ENCODE results near the gene DENND4A.

Gene DENND4A

GRCh38 chr15:65650312-65651041 is 141.6 kb downstream of the DENND4A start:
- H3K27me3 ChIP-seq (replicated peaks; ENCODE audit: control insufficient read depth, insufficient read depth, low read length), result no peaks in the 10 kb centered on the region
- H3K36me3 ChIP-seq (ENCODE audit: control insufficient read depth, insufficient read depth, low read length), result peaks cover 16% of the 10 kb centered on the region
- H3K4me3 ChIP-seq (replicated peaks; ENCODE audit: low read depth, low read length), result no peak overlapping the region
- TF ChIP-seq, protein P1, sequence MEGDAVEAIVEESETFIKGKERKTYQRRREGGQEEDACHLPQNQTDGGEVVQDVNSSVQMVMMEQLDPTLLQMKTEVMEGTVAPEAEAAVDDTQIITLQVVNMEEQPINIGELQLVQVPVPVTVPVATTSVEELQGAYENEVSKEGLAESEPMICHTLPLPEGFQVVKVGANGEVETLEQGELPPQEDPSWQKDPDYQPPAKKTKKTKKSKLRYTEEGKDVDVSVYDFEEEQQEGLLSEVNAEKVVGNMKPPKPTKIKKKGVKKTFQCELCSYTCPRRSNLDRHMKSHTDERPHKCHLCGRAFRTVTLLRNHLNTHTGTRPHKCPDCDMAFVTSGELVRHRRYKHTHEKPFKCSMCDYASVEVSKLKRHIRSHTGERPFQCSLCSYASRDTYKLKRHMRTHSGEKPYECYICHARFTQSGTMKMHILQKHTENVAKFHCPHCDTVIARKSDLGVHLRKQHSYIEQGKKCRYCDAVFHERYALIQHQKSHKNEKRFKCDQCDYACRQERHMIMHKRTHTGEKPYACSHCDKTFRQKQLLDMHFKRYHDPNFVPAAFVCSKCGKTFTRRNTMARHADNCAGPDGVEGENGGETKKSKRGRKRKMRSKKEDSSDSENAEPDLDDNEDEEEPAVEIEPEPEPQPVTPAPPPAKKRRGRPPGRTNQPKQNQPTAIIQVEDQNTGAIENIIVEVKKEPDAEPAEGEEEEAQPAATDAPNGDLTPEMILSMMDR (IDR thresholded peaks at IDR 0.05; ENCODE audit: insufficient read depth, low read length, poor library complexity, severe bottlenecking), result no peak
- no peak for DNase-seq (ENCODE audit: extremely low read depth, insufficient read length)

DNA sequence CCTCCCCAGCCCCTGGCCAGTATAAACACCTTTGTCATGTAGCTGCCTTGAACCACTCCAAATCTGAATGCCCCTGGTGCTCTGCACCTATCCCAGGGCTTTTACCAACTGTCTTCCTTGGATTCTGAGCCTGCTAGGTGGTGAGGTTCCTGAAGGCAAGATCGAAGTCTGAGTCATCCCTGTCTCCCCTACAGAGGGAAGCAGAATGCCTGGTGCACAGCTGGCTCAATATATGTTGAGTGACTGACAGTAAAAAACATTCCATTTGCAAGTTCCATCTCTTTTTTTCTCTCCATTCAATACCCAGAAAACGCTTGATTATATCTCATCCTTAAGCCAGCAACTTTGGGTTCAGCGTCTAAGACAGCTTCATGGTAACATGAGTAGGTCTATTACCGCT is 145.6 kb downstream of the DENND4A start:
- no peak overlapping the region for H3K4me3 ChIP-seq (replicated peaks; ENCODE audit: low read depth, low read length)
- TF ChIP-seq, protein P1 (IDR thresholded peaks at IDR 0.05; ENCODE audit: insufficient read depth, low read length, poor library complexity, severe bottlenecking), result no peak
- no peak for DNase-seq (ENCODE audit: extremely low read depth, insufficient read length)
- no peaks in the 10 kb centered on the region for H3K27me3 ChIP-seq (replicated peaks; ENCODE audit: control insufficient read depth, insufficient read depth, low read length)
- H3K36me3 ChIP-seq (ENCODE audit: control insufficient read depth, insufficient read depth, low read length), result peaks cover 5% of the 10 kb centered on the region

- TF ChIP-seq, protein P1 (IDR thresholded peaks at IDR 0.05; ENCODE audit: insufficient read depth, low read length, poor library complexity, severe bottlenecking), result no peak
- no peak for DNase-seq (ENCODE audit: extremely low read depth, insufficient read length)
Observed at GRCh38 chr15:65645392-65645791, 146.7 kb downstream of the DENND4A start.

GRCh38 chr15:65644282-65644681 is 147.8 kb downstream of the DENND4A start:
- TF ChIP-seq, protein P1 (IDR thresholded peaks at IDR 0.05; ENCODE audit: insufficient read depth, low read length, poor library complexity, severe bottlenecking), result no peak
- DNase-seq (ENCODE audit: extremely low read depth, insufficient read length), result no peak
- H3K27me3 ChIP-seq (replicated peaks; ENCODE audit: control insufficient read depth, insufficient read depth, low read length), result no peaks in the 10 kb centered on the region

More at GRCh38 chr15:65645392-65645791, 146.7 kb downstream of the DENND4A start:
- H3K36me3 ChIP-seq (ENCODE audit: control insufficient read depth, insufficient read depth, low read length), result peaks cover 4% of the 10 kb centered on the region
- no peak overlapping the region for H3K4me3 ChIP-seq (replicated peaks; ENCODE audit: low read depth, low read length)
- no peaks in the 10 kb centered on the region for H3K27me3 ChIP-seq (replicated peaks; ENCODE audit: control insufficient read depth, insufficient read depth, low read length)

DNA sequence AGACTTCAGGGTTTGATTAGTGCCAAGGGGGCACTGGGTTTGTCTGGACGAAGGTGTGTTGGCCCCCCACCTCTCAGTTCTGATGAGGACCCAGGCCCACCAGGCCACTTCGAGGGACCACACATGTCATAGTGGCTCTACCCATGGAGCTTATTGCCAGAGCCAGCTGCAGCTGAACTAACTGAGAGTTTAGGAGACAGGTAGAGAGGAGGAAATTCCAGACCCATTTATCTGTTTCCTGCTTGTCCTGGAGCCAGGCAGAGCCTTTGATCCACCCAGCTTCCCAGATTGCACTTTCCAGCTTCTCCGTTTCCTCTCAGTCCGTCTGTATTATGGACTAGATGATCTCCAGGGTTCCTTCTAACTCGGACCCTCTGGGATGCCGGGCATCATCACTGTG is 149.5 kb downstream of the DENND4A start:
- DNase-seq (ENCODE audit: extremely low read depth, insufficient read length), result no peak
- no peaks in the 10 kb centered on the region for H3K27me3 ChIP-seq (replicated peaks; ENCODE audit: control insufficient read depth, insufficient read depth, low read length)
- H3K36me3 ChIP-seq (ENCODE audit: control insufficient read depth, insufficient read depth, low read length), result peaks cover 4% of the 10 kb centered on the region
- H3K4me3 ChIP-seq (replicated peaks; ENCODE audit: low read depth, low read length), result no peak overlapping the region
- TF ChIP-seq, protein P1 (IDR thresholded peaks at IDR 0.05; ENCODE audit: insufficient read depth, low read length, poor library complexity, severe bottlenecking), result no peak

More at GRCh38 chr15:65644282-65644681, 147.8 kb downstream of the DENND4A start:
- H3K36me3 ChIP-seq (ENCODE audit: control insufficient read depth, insufficient read depth, low read length), result peaks cover 4% of the 10 kb centered on the region
- H3K4me3 ChIP-seq (replicated peaks; ENCODE audit: low read depth, low read length), result no peak overlapping the region
